GM10248 (cell line): ENCODE data around the gene SERGEF.

Experiments
- CTCF ChIA-PET: fragments of 300-600 bp; sonication (Branson Sonifier 250); formaldehyde crosslinking; extraction: SDS; loops from one replicate; lab custom pipeline; 2021; ENCODE audit warnings: antibody characterized with exemption; lab: Yijun Ruan, JAX
- POLR2A ChIA-PET: fragments of 350-650 bp; sonication (Branson Sonifier 250); formaldehyde crosslinking; extraction: SDS; loops from one replicate; lab custom pipeline; 2020; ENCODE audit warnings: antibody characterized with exemption; lab: Yijun Ruan, JAX
- DNase-seq: peaks from one replicate; pipeline ENCODE4 v3.0.0; 2012; ENCODE audit errors: extremely low spot score
- CTCF ChIP-seq: IDR thresholded peaks from 2 replicates; pipeline ENCODE4 v1.5.1; 2012; ENCODE audit warnings: mild to moderate bottlenecking, low read depth; ENCODE audit errors: extremely low read depth, missing control alignments, control extremely low read depth

Gene SERGEF

GRCh38 chr11:17798253-17798652 is 214.6 kb downstream of the SERGEF start:
- CTCF ChIA-PET, result no interaction called here
- no peak for TF ChIP-seq CTCF
- no peak for DNase-seq
- POLR2A ChIA-PET, result no interaction called here

- no peak for TF ChIP-seq CTCF
- ChIA-PET POLR2A (no interaction called here), CTCF (interaction anchor here (1.6 kb wide), 1 partner anchor 36 kb away, joined by 3 read pairs; no protein-coding TSS in a partner anchor)
- DNase-seq, result no peak
These were observed 216.7 kb downstream of the SERGEF start for GRCh38 chr11:17796154-17796553.

- CTCF ChIA-PET, result no interaction called here
- DNase-seq, result no peak
- POLR2A ChIA-PET, result no interaction called here
- no peak for TF ChIP-seq CTCF
These were observed 217.9 kb downstream of the SERGEF start for GRCh38 chr11:17794981-17795380.

- DNase-seq, result no peak
- POLR2A ChIA-PET, result no interaction called here
- no peak for TF ChIP-seq CTCF
- CTCF ChIA-PET, result interaction anchor here (1.1 to 1.8 kb wide), 3 partner anchors 19 to 185 kb away, joined by 3 to 7 read pairs (median 3); no protein-coding TSS in a partner anchor
These were observed 219.1 kb downstream of the SERGEF start for GRCh38 chr11:17793642-17794170.

- ChIA-PET POLR2A (no interaction called here), CTCF (interaction anchor here (1.0 to 1.8 kb wide), 6 partner anchors 23 to 61 kb away, joined by 3 to 7 read pairs (median 4); no protein-coding TSS in a partner anchor)
- no peak for DNase-seq
- TF ChIP-seq CTCF, result no peak
These were observed 220.7 kb downstream of the SERGEF start for GRCh38 chr11:17792161-17792560.

- POLR2A ChIA-PET, result no interaction called here
- no peak for DNase-seq
- no peak for TF ChIP-seq CTCF
These were observed 221.7 kb downstream of the SERGEF start for GRCh38 chr11:17791144-17791543.

More at GRCh38 chr11:17791144-17791543, 221.7 kb downstream of the SERGEF start:
- CTCF ChIA-PET, result interaction anchor here (1.4 kb wide), 1 partner anchor 60 kb away, joined by 4 read pairs; no protein-coding TSS in a partner anchor
